Ramos (cell line): ENCODE results near the gene KCNS1.
"Not testable (repeated sequence)": the region's sequence is repeated elsewhere in the genome, so short reads cannot be mapped to it uniquely, and the experiment has no call there.

ENCODE experiments used
- in situ Hi-C: fragments of 300-500 bp; cut with MboI; formaldehyde crosslinking; loops from one replicate; pipeline ENCODE4 v1.14.3; 2022; ENCODE audit warnings: low sequenced_read_pairs; ENCODE audit not compliant: unreplicated experiment

The KCNS1 gene

GRCh38 chr20:45083127-45083526 is 17.8 kb downstream of the KCNS1 start:
- in situ Hi-C loops = no loop called here

GRCh38 chr20:45082468-45082867 is 18.5 kb downstream of the KCNS1 start:
- in situ Hi-C loops = no loop called here

- in situ Hi-C loops = no loop called here
These were observed 19.9 kb downstream of the KCNS1 start for GRCh38 chr20:45080867-45081624.

- in situ Hi-C loops = no loop called here
These were observed 23.4 kb downstream of the KCNS1 start for GRCh38 chr20:45077559-45077958.

GRCh38 chr20:45073221-45073620 is 27.7 kb downstream of the KCNS1 start:
- in situ Hi-C loops = no loop called here

- in situ Hi-C loops = no loop called here
These were observed 28.9 kb downstream of the KCNS1 start for GRCh38 chr20:45072066-45072465.

- in situ Hi-C loops = no loop called here
These were observed 29.8 kb downstream of the KCNS1 start for GRCh38 chr20:45070932-45071632.

- in situ Hi-C loops = no loop called here
These were observed 31.7 kb downstream of the KCNS1 start for GRCh38 chr20:45069261-45069660.

- in situ Hi-C loops = no loop called here
These were observed 33.4 kb downstream of the KCNS1 start for GRCh38 chr20:45067558-45067957.

- in situ Hi-C loops = no loop called here
These were observed 33.8 kb downstream of the KCNS1 start for GRCh38 chr20:45067087-45067486.

- in situ Hi-C loops = no loop called here
These were observed 34.6 kb downstream of the KCNS1 start for GRCh38 chr20:45066372-45066771.

- in situ Hi-C loops = no loop called here
These were observed 36.1 kb downstream of the KCNS1 start for GRCh38 chr20:45064812-45065211.

GRCh38 chr20:45063107-45063506 is 37.8 kb downstream of the KCNS1 start:
- in situ Hi-C loops = not testable (repeated sequence)

- in situ Hi-C loops = no loop called here
These were observed 39.7 kb downstream of the KCNS1 start for GRCh38 chr20:45061244-45061643.

- in situ Hi-C loops = no loop called here
These were observed 40.6 kb downstream of the KCNS1 start for GRCh38 chr20:45060294-45060693.

GRCh38 chr20:45059022-45059728 is 41.8 kb downstream of the KCNS1 start:
- in situ Hi-C loops = no loop called here

GRCh38 chr20:45058168-45058850 is 42.6 kb downstream of the KCNS1 start:
- in situ Hi-C loops = no loop called here

GRCh38 chr20:45056473-45057173 is 44.3 kb downstream of the KCNS1 start:
- in situ Hi-C loops = no loop called here

GRCh38 chr20:45055056-45055455 is 45.9 kb downstream of the KCNS1 start:
- in situ Hi-C loops = no loop called here
